Fibroblast of skin of back (primary cell): ENCODE measurements around the gene ST3GAL3.

ENCODE experiments used
- DNase-seq: peaks from one replicate; pipeline ENCODE4 v3.0.0-alpha.2; 2013

The ST3GAL3 gene

DNA sequence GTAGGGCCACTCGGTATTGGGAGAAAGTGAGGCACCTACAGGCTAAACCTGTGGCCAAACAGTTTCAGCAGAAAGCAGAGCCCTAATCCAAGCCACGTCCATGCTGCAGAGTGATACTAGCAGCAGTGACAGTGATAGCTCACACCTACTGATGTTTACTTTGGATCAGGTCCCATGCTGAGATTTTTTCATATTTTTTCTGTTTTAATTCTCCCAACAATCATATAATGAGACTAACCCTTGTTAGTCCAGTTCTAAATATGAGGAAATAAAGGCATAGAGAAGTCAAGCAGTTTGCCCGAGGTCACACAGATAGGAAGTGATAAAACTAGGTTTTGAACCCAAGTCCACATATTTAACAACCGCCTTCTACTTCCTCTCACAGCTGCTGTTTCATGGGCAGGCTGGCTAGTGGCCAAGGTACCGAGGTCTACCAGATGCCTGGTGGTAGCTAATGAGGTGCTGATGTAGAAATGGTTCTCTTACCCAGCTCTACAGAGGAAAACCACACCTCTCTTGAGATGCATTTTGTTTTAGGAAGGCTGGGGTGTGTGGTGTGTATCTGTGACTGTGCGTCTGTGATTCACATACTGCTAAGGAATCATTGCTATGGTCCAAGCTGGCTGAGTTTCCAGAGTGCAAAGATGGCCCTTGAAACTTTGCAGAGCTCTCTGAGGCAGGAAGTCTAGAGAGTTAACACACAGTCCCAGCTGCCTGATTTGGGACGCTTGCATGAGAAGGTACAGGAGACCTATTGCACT lies 146.0 kb downstream of the ST3GAL3 start:
- peak; percentile 29 for DNase-seq

DNA sequence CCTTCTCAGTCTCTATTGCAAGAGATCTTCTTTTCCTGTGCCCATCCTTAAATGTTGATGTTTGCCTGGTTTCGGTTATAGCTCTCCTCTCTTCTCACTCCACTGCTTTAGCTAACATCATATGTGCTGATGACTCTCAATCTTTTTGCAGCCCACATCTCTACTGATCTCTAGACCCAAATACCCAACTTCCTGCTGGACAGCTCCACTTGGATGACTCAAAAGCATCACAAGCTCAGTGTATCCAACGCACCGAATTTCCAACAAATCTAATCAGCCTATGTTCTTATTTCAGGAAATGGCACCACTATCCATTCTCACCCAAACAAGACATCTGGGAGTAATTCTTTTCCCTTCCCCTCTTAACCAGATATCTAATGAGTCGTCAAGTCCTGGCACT lies 147.1 kb downstream of the ST3GAL3 start:
- no peak for DNase-seq

- DNase-seq: no peak
Observed at GRCh38 chr1:43856188-43856587, 148.9 kb downstream of the ST3GAL3 start.

DNA sequence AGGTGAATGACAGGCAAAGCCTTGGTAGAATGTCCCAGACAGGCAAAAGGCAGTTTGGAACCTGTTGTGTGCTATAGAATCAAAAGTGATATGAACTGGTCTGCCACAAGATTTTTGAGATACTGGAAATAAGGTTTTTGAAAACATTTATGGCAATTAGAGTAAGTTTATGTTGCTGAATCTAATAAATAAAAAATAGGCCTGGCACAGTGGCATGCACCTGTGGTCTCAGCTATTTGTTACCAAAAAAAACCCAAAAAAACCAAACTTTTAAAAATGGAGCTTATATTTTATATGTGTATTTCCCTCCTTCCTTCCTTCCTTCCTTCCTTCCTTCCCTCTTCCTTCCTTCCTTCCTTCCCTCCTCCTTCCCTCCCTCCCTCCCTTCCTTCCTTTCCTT lies 149.8 kb downstream of the ST3GAL3 start:
- DNase-seq: no peak

GRCh38 chr1:43858324-43858723 lies 151.0 kb downstream of the ST3GAL3 start:
- DNase-seq: peak; percentile 97

- DNase-seq: peak; percentile 28
Observed at GRCh38 chr1:43861337-43861736, 154.0 kb downstream of the ST3GAL3 start.

DNA sequence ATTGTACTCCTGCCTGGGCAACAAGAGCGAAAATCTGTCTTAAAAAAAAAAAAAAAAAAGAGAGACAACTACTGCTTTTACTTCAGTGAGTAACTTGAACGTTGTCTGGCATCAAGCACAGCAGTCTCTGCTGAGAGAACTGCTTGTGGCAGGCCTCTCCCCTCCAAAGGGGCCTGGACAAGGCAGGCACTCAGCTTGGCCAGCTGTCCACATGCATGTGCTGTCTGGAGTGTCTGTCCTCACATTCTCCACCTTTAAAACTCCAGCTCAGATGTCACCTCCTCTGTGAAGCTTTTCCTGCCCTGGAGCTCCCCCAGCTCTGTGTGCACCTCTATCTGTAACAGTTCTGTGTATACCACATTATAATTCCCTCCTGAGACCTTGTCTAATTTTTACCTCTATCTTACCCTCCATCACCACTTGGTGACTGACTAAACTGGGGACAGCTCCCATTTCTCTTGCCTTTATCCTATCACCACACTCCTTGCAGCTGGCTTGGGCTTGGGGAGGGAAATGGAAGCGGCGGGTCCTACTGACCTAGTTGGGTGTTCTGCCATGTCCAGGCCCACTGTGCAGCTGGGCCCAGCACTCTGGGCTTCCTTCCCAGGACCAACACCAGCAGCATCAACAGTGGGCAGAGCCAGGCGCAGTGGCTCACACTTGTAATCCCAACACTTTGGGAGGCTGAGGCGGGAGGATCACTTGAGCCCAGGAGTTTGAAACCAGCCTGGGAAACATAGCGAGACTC lies 154.8 kb downstream of the ST3GAL3 start:
- no peak for DNase-seq

DNA sequence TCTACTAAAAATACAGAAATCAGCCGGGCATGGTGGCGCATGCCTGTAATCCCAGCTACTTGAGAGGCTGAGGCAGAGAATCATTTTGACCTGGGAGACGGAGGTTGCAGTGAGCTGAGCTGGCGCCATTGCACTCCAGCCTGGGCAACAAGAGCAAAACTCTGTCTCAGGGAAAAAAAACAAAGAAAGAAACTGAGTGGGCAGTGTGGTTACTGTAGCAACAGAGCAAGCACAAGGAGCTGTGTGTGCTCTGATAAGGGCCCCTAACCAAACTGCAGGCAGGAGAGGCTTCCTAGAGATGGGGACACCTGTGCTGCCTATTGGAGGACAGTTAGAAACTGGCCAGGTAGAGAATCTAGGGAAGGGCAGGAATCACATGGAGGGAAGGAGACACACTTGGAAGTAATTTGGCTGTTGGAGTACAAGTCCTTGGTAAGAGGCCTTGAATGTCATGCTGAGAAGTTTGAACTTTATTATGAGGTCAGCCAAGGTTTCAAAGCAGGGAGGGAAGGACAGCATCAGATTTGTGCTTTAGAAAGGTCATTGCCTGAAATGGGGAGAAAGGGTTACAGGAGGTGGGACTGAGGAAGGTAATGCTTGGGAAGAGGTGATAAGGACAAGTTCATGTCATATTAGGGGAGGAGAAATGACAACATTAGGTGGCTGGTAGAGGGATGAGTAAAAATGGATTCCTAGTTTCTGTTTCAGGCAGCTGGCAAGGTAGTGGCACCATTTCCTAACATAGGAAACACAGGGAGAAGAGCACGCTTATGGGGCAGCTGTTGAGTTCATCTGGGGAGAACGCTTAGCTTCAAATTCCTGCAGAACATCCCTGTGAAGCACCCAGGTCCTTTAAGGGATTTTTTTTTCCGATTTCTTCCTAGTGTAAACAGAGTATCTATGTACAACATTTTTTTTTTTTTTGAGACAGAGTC lies 157.0 kb downstream of the ST3GAL3 start:
- no peak for DNase-seq

DNA sequence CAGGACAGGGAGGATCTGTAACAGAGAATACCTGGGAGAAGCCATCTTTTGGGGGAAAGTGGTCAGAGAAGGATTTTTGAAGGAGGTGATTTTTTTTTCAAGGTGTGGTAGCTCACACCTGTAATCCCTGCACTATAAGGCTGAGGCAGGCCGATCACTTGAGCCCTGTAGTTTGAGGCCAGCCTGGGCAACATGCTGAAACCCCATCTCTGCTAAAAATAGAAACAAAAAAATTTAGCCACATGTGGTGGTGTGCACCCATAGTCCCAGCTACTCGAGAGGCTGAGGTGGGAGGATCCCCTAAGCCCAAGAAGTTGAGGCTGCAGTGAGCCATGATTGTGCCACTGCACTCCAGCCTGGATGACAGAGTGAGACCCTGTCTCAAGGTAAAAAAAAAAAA lies 158.9 kb downstream of the ST3GAL3 start:
- DNase-seq: no peak

- peak; percentile 57 for DNase-seq
Observed at GRCh38 chr1:43867976-43868740, 160.8 kb downstream of the ST3GAL3 start.

DNA sequence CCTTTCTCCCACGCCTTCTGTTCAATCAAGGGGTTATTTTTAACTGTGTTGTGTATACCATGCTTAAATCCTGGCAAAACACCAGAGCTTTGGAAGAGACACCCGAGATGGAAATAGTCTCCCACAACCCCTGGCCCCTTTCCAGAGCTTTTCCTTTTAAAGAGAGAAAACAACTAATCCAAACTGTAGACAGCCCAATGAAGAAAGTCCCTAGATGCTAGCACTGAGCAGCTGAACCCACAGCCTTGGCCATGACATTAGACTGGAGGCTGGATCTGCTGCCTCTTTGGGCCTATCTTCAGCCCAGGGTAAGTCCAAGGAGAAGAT lies 161.4 kb downstream of the ST3GAL3 start:
- DNase-seq: peak; percentile 73

GRCh38 chr1:43870306-43870705 lies 163.0 kb downstream of the ST3GAL3 start:
- DNase-seq: no peak

DNA sequence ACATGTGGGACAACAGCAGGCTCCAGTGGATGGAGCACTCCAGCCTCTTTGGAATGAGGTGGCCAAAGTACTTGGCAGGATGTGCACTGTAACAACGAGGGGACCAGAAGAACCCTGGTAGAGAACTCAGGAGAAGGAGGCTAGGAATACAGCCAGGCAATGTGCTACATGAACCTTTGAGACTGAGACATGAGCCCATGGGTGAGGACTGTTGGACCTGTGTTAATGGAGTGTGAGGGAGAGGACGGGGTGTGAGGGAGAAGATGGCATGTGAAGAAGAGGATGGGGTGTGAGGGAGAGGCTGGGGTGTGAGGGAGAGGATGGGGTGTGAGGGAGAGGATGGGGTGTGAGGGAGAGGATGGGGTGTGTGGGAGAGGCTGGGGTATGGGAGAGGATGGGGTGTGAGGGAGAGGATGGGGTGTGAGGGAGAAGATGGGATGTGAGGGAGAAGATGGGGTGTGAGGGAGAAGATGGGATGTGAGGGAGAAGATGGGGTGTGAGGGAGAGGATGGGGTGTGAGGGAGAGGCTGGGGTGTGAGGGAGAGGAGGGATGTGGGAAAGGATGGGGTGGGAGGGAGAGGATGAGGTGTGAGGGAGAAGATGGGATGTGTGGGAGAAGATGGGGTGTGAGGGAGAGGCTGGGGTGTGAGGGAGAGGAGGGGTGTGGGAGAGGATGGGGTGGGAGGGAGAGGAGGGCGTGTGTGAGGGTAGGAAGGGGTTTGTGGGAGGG lies 164.0 kb downstream of the ST3GAL3 start:
- no peak for DNase-seq

- no peak for DNase-seq
Observed at GRCh38 chr1:43872280-43872679, 164.9 kb downstream of the ST3GAL3 start.

- no peak for DNase-seq
Observed at GRCh38 chr1:43873851-43874250, 166.5 kb downstream of the ST3GAL3 start.

DNA sequence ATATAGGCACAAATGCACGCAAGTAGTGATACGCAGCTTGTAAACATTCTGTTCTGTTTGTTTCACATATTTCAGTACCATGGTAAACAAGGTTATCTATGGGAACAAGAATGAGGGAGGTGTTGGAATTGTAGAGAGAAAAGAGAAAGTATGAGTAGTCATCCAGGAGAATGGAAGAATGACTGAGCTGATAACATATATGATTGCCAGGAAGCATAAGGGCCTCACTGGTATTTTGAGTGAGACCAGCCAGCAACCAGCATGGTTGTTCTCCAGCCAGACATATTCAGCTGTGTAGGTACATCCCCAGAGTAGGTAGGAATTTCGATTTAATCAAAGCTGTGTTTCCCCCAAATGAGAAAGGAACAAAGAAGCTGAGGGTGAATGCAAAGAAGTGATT lies 167.4 kb downstream of the ST3GAL3 start:
- no peak for DNase-seq

- DNase-seq: no peak
Observed at GRCh38 chr1:43875331-43875730, 168.0 kb downstream of the ST3GAL3 start.

DNA sequence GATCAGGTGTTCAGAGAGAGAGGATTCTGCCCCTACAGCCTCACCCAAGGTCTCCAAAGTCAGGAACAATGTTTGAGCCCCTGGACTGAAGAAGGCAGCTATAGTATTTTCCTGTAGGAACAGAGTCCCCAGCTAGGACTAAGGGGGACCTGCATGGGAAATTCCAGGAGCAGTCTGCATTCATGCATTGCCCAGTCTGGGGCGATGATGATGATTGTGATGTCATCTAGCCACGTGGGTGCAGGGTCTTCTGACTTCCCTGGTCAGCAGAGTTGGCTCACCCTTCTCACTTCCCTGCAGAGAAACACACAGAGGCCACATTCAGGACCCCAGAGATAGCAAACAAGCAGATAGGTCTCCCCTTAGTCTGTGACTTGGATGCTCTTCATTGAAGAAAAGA lies 169.8 kb downstream of the ST3GAL3 start:
- no peak for DNase-seq

DNA sequence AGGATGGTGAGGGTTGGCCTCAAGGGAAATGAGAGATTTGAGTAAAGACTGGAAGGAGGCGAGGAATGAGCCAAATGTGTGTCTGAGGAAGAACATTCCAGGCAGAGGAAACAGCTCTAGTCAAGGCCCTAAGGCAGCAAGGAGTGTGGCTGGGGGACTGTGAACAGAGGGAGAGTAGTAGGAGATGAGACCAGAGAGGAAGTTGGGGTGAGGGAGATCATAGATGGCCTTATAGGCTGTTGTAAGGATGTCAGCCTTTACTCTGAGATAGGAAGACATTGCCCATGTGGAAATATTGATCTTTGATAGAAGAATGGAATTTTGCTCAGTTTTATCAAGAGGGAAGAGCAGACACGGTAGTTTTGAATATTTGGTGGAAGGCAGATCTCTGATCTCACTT lies 171.1 kb downstream of the ST3GAL3 start:
- DNase-seq: peak; percentile 22

DNA sequence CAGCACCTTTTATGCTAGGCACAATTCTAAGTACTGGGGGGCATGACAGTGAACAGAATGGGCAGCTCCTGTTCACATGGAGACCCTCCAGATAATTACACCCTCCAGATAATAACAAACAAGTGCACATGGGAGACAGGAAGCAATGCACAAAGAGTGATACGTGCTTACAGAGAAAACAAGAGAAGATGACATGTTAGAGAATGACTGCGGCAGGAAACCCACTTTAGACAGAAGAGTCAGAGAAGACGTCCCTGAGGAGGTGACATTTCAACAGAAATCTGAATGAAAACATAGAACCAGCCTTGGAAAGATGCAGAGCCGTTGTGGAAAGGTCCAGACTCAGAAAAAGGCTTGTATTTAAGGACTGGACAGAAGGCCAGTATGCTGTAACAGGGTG lies 171.5 kb downstream of the ST3GAL3 start:
- no peak for DNase-seq

DNA sequence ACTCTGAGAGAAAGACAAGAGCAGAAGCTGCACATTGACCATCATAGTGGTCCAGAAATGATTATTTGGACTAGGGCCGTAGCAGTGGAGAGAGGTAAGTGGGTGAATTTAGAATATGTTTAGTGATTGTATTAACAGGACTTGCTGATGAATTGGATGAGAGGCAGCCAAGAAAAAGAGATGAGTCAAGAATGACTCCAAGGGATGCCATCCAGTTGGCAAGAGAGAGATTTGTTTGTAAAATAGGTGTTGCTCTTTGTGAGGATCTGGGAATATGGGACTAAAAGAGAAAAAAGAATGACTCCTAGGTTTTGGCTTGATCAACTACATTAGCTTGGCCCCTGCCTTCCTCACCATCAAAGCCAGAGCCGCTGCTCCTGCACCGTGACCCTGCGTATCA lies 172.1 kb downstream of the ST3GAL3 start:
- peak; percentile 75 for DNase-seq

DNA sequence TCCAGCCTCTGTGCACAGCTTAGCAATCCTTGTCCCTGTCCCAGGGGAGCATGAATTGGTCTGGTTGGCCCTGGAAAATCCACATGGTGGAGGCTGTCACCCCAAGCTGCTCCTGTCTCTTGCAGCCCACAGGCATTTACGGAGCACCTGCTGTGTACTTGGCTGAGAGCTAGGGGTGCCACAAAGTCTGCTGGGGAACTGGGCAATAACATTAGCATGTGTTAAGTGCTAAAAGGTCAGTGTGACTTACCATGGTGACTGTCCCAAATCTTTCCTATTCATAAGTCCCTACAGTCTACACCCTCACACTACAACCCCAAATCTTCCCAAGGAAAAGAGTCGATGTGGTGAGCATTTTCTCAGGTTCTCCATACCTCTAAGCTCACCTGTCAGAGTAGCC lies 172.7 kb downstream of the ST3GAL3 start:
- no peak for DNase-seq
